ENCODE data around the gene TAB2.

Gene TAB2

DNA sequence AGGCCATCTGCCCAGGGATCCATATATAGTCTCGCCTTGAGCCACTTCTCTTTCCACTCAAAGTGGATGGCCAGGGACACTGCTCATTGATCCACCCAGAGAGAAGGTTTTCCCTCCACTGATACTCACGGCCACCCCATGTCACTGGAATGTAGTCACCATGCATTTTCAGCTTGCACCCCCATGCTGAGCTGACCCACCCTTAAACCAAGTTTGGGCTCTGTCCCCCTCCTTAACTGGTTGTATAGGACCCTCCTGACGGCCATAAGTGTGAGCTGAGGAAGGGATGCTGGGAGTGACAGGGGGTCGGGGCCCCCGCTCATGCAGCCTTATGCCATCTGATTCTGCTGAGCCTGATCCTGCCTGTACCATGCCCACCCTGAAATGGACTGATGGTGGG is 108.2 kb downstream of the TAB2 start:
- WGBS (ENCODE audit: extremely low coverage, insufficient coverage, insufficient read length), result no CpG with 5 or more reads among the region's 5 CpGs
- H3K23ac ChIP-seq (ENCODE audit: low read length), result no peak overlapping the region
- no peak overlapping the region for H2BK120ac ChIP-seq (ENCODE audit: insufficient read depth, low read length, poor library complexity)
- no peak overlapping the region for H4K12ac ChIP-seq (ENCODE audit: low read depth, low read length)
- H3K9ac ChIP-seq (ENCODE audit: low read length), result no peak overlapping the region
- no peaks in the 10 kb centered on the region for H3K27me3 ChIP-seq (ENCODE audit: insufficient read depth, low read length)
- H2BK12ac ChIP-seq (ENCODE audit: low read length), result no peak overlapping the region
- H3K36me3 ChIP-seq (ENCODE audit: control insufficient read depth in 1 of 2, insufficient read depth in 2 of 2, low read length in 2 of 2), result no peaks in the 10 kb centered on the region
- H2AFZ ChIP-seq (ENCODE audit: insufficient read depth, low read length, poor library complexity), result no peak overlapping the region
- H3K79me2 ChIP-seq (ENCODE audit: control insufficient read depth, insufficient read depth, low read length, poor library complexity), result no peaks in the 10 kb centered on the region
- H2AK5ac ChIP-seq (ENCODE audit: low read length), result no peak overlapping the region
- no peak overlapping the region for H3K4ac ChIP-seq (ENCODE audit: low read depth, low read length)
- H3K27ac ChIP-seq (ENCODE audit: low read depth, low read length), result no peak overlapping the region
- H4K91ac ChIP-seq (ENCODE audit: low read depth, low read length), result no peak overlapping the region
- DNase-seq, result no peak
- H3K14ac ChIP-seq (ENCODE audit: low read length), result no peak overlapping the region
- no peak overlapping the region for H3K18ac ChIP-seq (ENCODE audit: low read length)
- no peak overlapping the region for H2BK5ac ChIP-seq (ENCODE audit: low read depth, low read length, poor library complexity)
- H3K79me1 ChIP-seq (ENCODE audit: low read length), result no peaks in the 10 kb centered on the region
- no peak overlapping the region for H3K4me3 ChIP-seq (ENCODE audit: low read depth, low read length)
- H4K8ac ChIP-seq (ENCODE audit: low read depth, low read length), result no peak overlapping the region
- no peaks in the 10 kb centered on the region for H3K4me1 ChIP-seq (ENCODE audit: control insufficient read depth in 1 of 2, insufficient read depth in 2 of 2, low read length in 2 of 2)
- no peaks in the 10 kb centered on the region for H3K9me3 ChIP-seq (ENCODE audit: insufficient read depth, low read depth, low read length)
- no peak overlapping the region for H3K4me2 ChIP-seq (ENCODE audit: low read length)

DNA sequence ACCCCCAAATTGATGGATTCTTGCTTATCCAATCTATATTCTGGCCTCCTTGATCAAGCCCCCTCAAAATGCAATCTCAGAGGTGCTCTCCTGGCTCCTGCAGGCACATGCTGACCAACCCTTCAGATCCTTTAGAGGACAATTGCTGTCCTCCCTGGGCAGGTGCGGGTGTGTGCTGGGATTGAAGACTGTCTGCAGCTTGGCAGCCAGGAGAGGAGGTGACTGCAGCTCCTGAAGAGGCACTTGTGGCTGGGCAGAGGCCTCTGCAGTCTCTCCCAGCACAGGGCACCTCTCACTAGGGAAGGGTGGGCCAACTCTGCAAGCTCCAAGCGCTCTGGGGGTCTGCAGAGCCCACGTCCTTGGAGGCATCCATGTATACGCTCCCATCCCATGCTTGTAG is 111.1 kb downstream of the TAB2 start:
- no peaks in the 10 kb centered on the region for H3K36me3 ChIP-seq (ENCODE audit: control insufficient read depth in 1 of 2, insufficient read depth in 2 of 2, low read length in 2 of 2)
- peaks cover 0 to 2% of the 10 kb centered on the region in 2 experiments for H3K4me1 ChIP-seq (ENCODE audit: control insufficient read depth in 1 of 2, insufficient read depth in 2 of 2, low read length in 2 of 2)
- no peak overlapping the region for H2AK5ac ChIP-seq (ENCODE audit: low read length)
- no peak overlapping the region for H3K27ac ChIP-seq (ENCODE audit: low read depth, low read length)
- no peaks in the 10 kb centered on the region for H3K9me3 ChIP-seq (ENCODE audit: insufficient read depth, low read depth, low read length)
- H3K9ac ChIP-seq (ENCODE audit: low read length), result no peak overlapping the region
- no peaks in the 10 kb centered on the region for H3K27me3 ChIP-seq (ENCODE audit: insufficient read depth, low read length)
- no peak overlapping the region for H4K8ac ChIP-seq (ENCODE audit: low read depth, low read length)
- no peak overlapping the region for H3K4me2 ChIP-seq (ENCODE audit: low read length)
- no peak overlapping the region for H3K4ac ChIP-seq (ENCODE audit: low read depth, low read length)
- H2AFZ ChIP-seq (ENCODE audit: insufficient read depth, low read length, poor library complexity), result no peak overlapping the region
- no peak overlapping the region for H4K91ac ChIP-seq (ENCODE audit: low read depth, low read length)
- H2BK5ac ChIP-seq (ENCODE audit: low read depth, low read length, poor library complexity), result no peak overlapping the region
- DNase-seq, result no peak
- no peaks in the 10 kb centered on the region for H3K79me2 ChIP-seq (ENCODE audit: control insufficient read depth, insufficient read depth, low read length, poor library complexity)
- no peak overlapping the region for H3K23ac ChIP-seq (ENCODE audit: low read length)
- no peak overlapping the region for H2BK120ac ChIP-seq (ENCODE audit: insufficient read depth, low read length, poor library complexity)
- no CpG with 5 or more reads among the region's 4 CpGs for WGBS (ENCODE audit: extremely low coverage, insufficient coverage, insufficient read length)
- no peak overlapping the region for H3K18ac ChIP-seq (ENCODE audit: low read length)
- H3K14ac ChIP-seq (ENCODE audit: low read length), result no peak overlapping the region
- no peak overlapping the region for H4K12ac ChIP-seq (ENCODE audit: low read depth, low read length)
- no peak overlapping the region for H2BK12ac ChIP-seq (ENCODE audit: low read length)
- H3K4me3 ChIP-seq (ENCODE audit: low read depth, low read length), result no peak overlapping the region
- H3K79me1 ChIP-seq (ENCODE audit: low read length), result no peaks in the 10 kb centered on the region

GRCh38 chr6:149429427-149430360 is 112.2 kb downstream of the TAB2 start:
- Histone ChIP-seq H3K23ac (ENCODE audit: low read length) (no peak overlapping the region), H4K8ac (ENCODE audit: low read depth, low read length) (no peak overlapping the region), H3K4me2 (ENCODE audit: low read length) (no peak overlapping the region), H3K14ac (ENCODE audit: low read length) (no peak overlapping the region), H3K27ac (ENCODE audit: low read depth, low read length) (no peak overlapping the region), H4K12ac (ENCODE audit: low read depth, low read length) (no peak overlapping the region), H2BK120ac (ENCODE audit: insufficient read depth, low read length, poor library complexity) (no peak overlapping the region), H3K18ac (ENCODE audit: low read length) (no peak overlapping the region), H3K9me3 (ENCODE audit: insufficient read depth, low read depth, low read length) (no peaks in the 10 kb centered on the region), H3K4ac (ENCODE audit: low read depth, low read length) (no peak overlapping the region), H2BK12ac (ENCODE audit: low read length) (no peak overlapping the region), H3K4me1 (ENCODE audit: control insufficient read depth in 1 of 2, insufficient read depth in 2 of 2, low read length in 2 of 2) (peaks cover 0 to 2% of the 10 kb centered on the region in 2 experiments), H4K91ac (ENCODE audit: low read depth, low read length) (no peak overlapping the region), H3K4me3 (ENCODE audit: low read depth, low read length) (no peak overlapping the region), H3K79me2 (ENCODE audit: control insufficient read depth, insufficient read depth, low read length, poor library complexity) (no peaks in the 10 kb centered on the region), H3K9ac (ENCODE audit: low read length) (no peak overlapping the region), H3K27me3 (ENCODE audit: insufficient read depth, low read length) (no peaks in the 10 kb centered on the region), H3K79me1 (ENCODE audit: low read length) (no peaks in the 10 kb centered on the region), H2AFZ (ENCODE audit: insufficient read depth, low read length, poor library complexity) (no peak overlapping the region), H2AK5ac (ENCODE audit: low read length) (no peak overlapping the region), H3K36me3 (ENCODE audit: control insufficient read depth in 1 of 2, insufficient read depth in 2 of 2, low read length in 2 of 2) (no peaks in the 10 kb centered on the region), H2BK5ac (ENCODE audit: low read depth, low read length, poor library complexity) (no peak overlapping the region)
- no CpG with 5 or more reads among the region's 26 CpGs for WGBS (ENCODE audit: extremely low coverage, insufficient coverage, insufficient read length)
- no peak for DNase-seq

DNA sequence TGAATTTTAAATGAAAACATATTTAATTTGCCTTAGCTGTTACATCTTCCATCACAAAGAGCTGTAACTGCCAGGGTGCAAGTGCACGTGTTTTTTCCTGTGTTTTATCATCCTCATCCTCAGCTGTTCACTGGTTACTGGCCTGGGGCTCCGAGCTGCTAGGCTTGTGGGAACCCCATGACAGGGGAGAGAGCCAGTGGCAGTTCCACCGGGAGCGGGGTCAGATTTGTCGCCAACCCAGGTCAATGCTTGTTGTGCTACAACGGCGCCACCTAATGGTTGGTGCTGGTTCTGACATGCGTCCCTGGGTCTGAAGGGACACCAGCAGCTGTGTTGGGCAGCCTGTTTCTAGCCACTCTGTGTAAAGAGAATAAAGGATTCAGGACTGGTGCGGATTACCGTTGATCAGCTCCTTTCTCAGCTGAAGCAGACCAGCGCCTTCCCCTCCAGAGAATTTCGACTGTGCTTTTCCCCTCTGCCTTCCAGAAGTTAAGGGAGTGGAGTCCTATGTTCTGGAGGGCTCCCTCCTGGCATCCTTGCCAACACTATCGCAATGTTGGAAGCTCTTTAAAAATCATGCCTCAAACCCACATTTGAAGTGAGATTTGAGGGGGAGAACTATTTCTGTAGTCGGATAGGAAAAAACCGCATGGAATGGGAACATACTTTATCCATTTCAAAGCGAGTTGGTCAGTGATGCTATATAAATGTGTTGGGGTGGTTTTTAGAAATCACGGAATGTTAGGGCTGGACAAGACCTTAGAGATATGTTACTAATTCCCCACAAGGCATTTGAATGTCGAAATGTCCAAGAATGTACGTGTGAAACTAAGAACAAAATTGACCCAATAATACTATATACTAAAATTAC is 114.6 kb downstream of the TAB2 start:
- Histone ChIP-seq H2BK5ac (ENCODE audit: low read depth, low read length, poor library complexity) (no peak overlapping the region), H3K36me3 (ENCODE audit: control insufficient read depth in 1 of 2, insufficient read depth in 2 of 2, low read length in 2 of 2) (no peaks in the 10 kb centered on the region), H4K8ac (ENCODE audit: low read depth, low read length) (no peak overlapping the region), H3K23ac (ENCODE audit: low read length) (no peak overlapping the region), H3K4me1 (ENCODE audit: control insufficient read depth in 1 of 2, insufficient read depth in 2 of 2, low read length in 2 of 2) (peaks cover 0 to 2% of the 10 kb centered on the region in 2 experiments), H3K18ac (ENCODE audit: low read length) (no peak overlapping the region), H2AFZ (ENCODE audit: insufficient read depth, low read length, poor library complexity) (peak overlapping the region; percentile 66), H4K91ac (ENCODE audit: low read depth, low read length) (no peak overlapping the region), H3K27ac (ENCODE audit: low read depth, low read length) (no peak overlapping the region), H2AK5ac (ENCODE audit: low read length) (no peak overlapping the region), H3K9me3 (ENCODE audit: insufficient read depth, low read depth, low read length) (peaks cover 2% of the 10 kb centered on the region), H3K4ac (ENCODE audit: low read depth, low read length) (no peak overlapping the region), H3K4me2 (ENCODE audit: low read length) (no peak overlapping the region), H3K9ac (ENCODE audit: low read length) (peak overlapping the region; percentile 54), H3K27me3 (ENCODE audit: insufficient read depth, low read length) (no peaks in the 10 kb centered on the region), H4K12ac (ENCODE audit: low read depth, low read length) (no peak overlapping the region), H3K79me2 (ENCODE audit: control insufficient read depth, insufficient read depth, low read length, poor library complexity) (no peaks in the 10 kb centered on the region), H2BK120ac (ENCODE audit: insufficient read depth, low read length, poor library complexity) (no peak overlapping the region), H2BK12ac (ENCODE audit: low read length) (no peak overlapping the region), H3K79me1 (ENCODE audit: low read length) (no peaks in the 10 kb centered on the region), H3K14ac (ENCODE audit: low read length) (no peak overlapping the region), H3K4me3 (ENCODE audit: low read depth, low read length) (no peak overlapping the region)
- WGBS (ENCODE audit: extremely low coverage, insufficient coverage, insufficient read length), result no CpG with 5 or more reads among the region's 19 CpGs
- DNase-seq, result peak; percentile 80 to 95

Data from trophoblast cell (in vitro differentiated cells and primary cell).